ENCODE measurements around the gene TGIF1.

The TGIF1 gene

GRCh38 chr18:3456686-3457069 is 6.7 kb downstream of the TGIF1 start:
- H3K4me3 ChIP-seq (ENCODE audit: low read depth, low read length): no peak overlapping the region
- ChIA-PET POLR2A (interaction anchor here (0.7 kb wide), 1 partner anchor 9 kb away, joined by 5 read pairs; no protein-coding TSS in a partner anchor), CTCF (interaction anchor here (1.5 to 7.3 kb wide), 4 partner anchors 9 to 209 kb away, joined by 4 to 82 read pairs (median 54); no protein-coding TSS in a partner anchor)
- DNase-seq (ENCODE audit: low read depth, low spot score): no peak
- TF ChIP-seq CTCF (IDR thresholded peaks at IDR 0.05; ENCODE audit: insufficient read depth, low read length, missing control alignments): no peak

- H3K4me3 ChIP-seq (ENCODE audit: low read depth, low read length): no peak overlapping the region
- no peak for DNase-seq (ENCODE audit: low read depth, low spot score)
- ChIA-PET CTCF (interaction anchor here (1.5 to 7.3 kb wide), 6 partner anchors 9 to 208 kb away, joined by 4 to 82 read pairs (median 32); no protein-coding TSS in a partner anchor), POLR2A (no interaction called here)
- TF ChIP-seq CTCF (IDR thresholded peaks at IDR 0.05; ENCODE audit: insufficient read depth, low read length, missing control alignments): no peak
Measured at GRCh38 chr18:3457261-3457724, 7.3 kb downstream of the TGIF1 start.

GRCh38 chr18:3458378-3458777 is 8.4 kb downstream of the TGIF1 start:
- DNase-seq (ENCODE audit: low read depth, low spot score): no peak
- TF ChIP-seq CTCF (IDR thresholded peaks at IDR 0.05; ENCODE audit: insufficient read depth, low read length, missing control alignments): no peak
- no peak overlapping the region for H3K4me3 ChIP-seq (ENCODE audit: low read depth, low read length)
- POLR2A ChIA-PET: interaction anchor here (1.0 to 1.4 kb wide), 2 partner anchors 128 to 136 kb away, joined by 3 to 4 read pairs; no protein-coding TSS in a partner anchor
- CTCF ChIA-PET: interaction anchor here (2.5 to 7.3 kb wide), 3 partner anchors 127 to 207 kb away, joined by 14 to 34 read pairs (median 29); no protein-coding TSS in a partner anchor

GRCh38 chr18:3458952-3459853 is 9.2 kb downstream of the TGIF1 start:
- no peak for TF ChIP-seq CTCF (IDR thresholded peaks at IDR 0.05; ENCODE audit: insufficient read depth, low read length, missing control alignments)
- POLR2A ChIA-PET: interaction anchor here (1.0 to 1.4 kb wide), 3 partner anchors 127 to 170 kb away, joined by 3 to 4 read pairs (median 3); no protein-coding TSS in a partner anchor
- DNase-seq (ENCODE audit: low read depth, low spot score): no peak
- CTCF ChIA-PET: interaction anchor here (0.7 to 7.3 kb wide), 4 partner anchors 126 to 206 kb away, joined by 3 to 34 read pairs (median 22); no protein-coding TSS in a partner anchor
- H3K4me3 ChIP-seq (ENCODE audit: low read depth, low read length): no peak overlapping the region

- CTCF ChIA-PET: interaction anchor here (1.5 to 7.3 kb wide), 4 partner anchors 17 to 205 kb away, joined by 4 to 34 read pairs (median 18); no protein-coding TSS in a partner anchor
- H3K4me3 ChIP-seq (ENCODE audit: low read depth, low read length): no peak overlapping the region
- TF ChIP-seq CTCF (IDR thresholded peaks at IDR 0.05; ENCODE audit: insufficient read depth, low read length, missing control alignments): no peak
- no peak for DNase-seq (ENCODE audit: low read depth, low spot score)
- POLR2A ChIA-PET: no interaction called here
Measured at GRCh38 chr18:3460823-3461398, 10.9 kb downstream of the TGIF1 start.

Measured in AG04449 (cell line).